ACC112 (cell line): ENCODE results near the gene ELK4.

ENCODE experiments used
- H2AFZ ChIP-seq: fragments of 200-600 bp; sonication (generic); one replicate; pipeline ENCODE4 v1.6.0; 2017; ENCODE audit warnings: antibody characterized with exemption, low read length; ENCODE audit not compliant: unreplicated experiment
- H3K27ac ChIP-seq: fragments of 200-600 bp; sonication (generic); 2 replicates; pipeline ENCODE4 v1.5.1; 2014; ENCODE audit warnings: low read depth, mild to moderate bottlenecking, antibody characterized with exemption, low read length, moderate library complexity
- H3K27me3 ChIP-seq: fragments of 200-600 bp; sonication (generic); 2 replicates; pipeline ENCODE4 v1.6.1; 2014; ENCODE audit warnings: mild to moderate bottlenecking, antibody characterized with exemption, low read length, moderate library complexity, mixed read lengths; ENCODE audit not compliant: insufficient read depth
- H3K36me3 ChIP-seq: fragments of 200-600 bp; sonication (generic); 2 replicates; pipeline ENCODE4 v1.6.1; 2016; ENCODE audit warnings: mild to moderate bottlenecking, antibody characterized with exemption, low read length, moderate library complexity, mixed read lengths; ENCODE audit not compliant: insufficient read depth
- H3K4me1 ChIP-seq: fragments of 200-600 bp; sonication (generic); one replicate; pipeline ENCODE4 v1.6.1; 2016; ENCODE audit warnings: low read length, mixed read lengths; ENCODE audit not compliant: insufficient read depth, unreplicated experiment, control insufficient read depth
- H3K4me3 ChIP-seq: fragments of 200-600 bp; sonication (generic); 2 replicates; pipeline ENCODE4 v1.5.1; 2014; ENCODE audit warnings: mild to moderate bottlenecking, low read depth, low read length
- H3K79me2 ChIP-seq: fragments of 200-600 bp; sonication (generic); one replicate; pipeline ENCODE4 v1.6.0; 2016; ENCODE audit warnings: low read length; ENCODE audit not compliant: control insufficient read depth, unreplicated experiment, insufficient read depth

Gene ELK4

GRCh38 chr1:205572421-205572820, 59.4 kb downstream of the ELK4 start:
- no peak overlapping the region for H3K27ac ChIP-seq
- H3K27me3 ChIP-seq: peaks cover 84% of the 10 kb centered on the region
- H3K36me3 ChIP-seq: no peaks in the 10 kb centered on the region
- H2AFZ ChIP-seq: no peak overlapping the region
- H3K4me1 ChIP-seq: no peaks in the 10 kb centered on the region
- no peaks in the 10 kb centered on the region for H3K79me2 ChIP-seq
- H3K4me3 ChIP-seq: no peak overlapping the region

GRCh38 chr1:205571747-205572146, 60.1 kb downstream of the ELK4 start:
- Histone ChIP-seq H3K36me3 (no peaks in the 10 kb centered on the region), H3K4me1 (no peaks in the 10 kb centered on the region), H2AFZ (no peak overlapping the region), H3K27me3 (peaks cover 84% of the 10 kb centered on the region), H3K4me3 (no peak overlapping the region), H3K79me2 (no peaks in the 10 kb centered on the region), H3K27ac (no peak overlapping the region)

- Histone ChIP-seq H3K4me3 (no peak overlapping the region), H3K27ac (no peak overlapping the region), H2AFZ (no peak overlapping the region), H3K36me3 (no peaks in the 10 kb centered on the region), H3K4me1 (no peaks in the 10 kb centered on the region), H3K27me3 (peaks cover 91% of the 10 kb centered on the region), H3K79me2 (no peaks in the 10 kb centered on the region)
These were observed 60.8 kb downstream of the ELK4 start for GRCh38 chr1:205570796-205571537.

- no peaks in the 10 kb centered on the region for H3K4me1 ChIP-seq
- no peaks in the 10 kb centered on the region for H3K36me3 ChIP-seq
- no peak overlapping the region for H3K4me3 ChIP-seq
- no peak overlapping the region for H2AFZ ChIP-seq
- no peaks in the 10 kb centered on the region for H3K79me2 ChIP-seq
- peaks cover 95% of the 10 kb centered on the region for H3K27me3 ChIP-seq
- H3K27ac ChIP-seq: no peak overlapping the region
These were observed 61.7 kb downstream of the ELK4 start for GRCh38 chr1:205570173-205570501.

GRCh38 chr1:205569411-205570172, 62.2 kb downstream of the ELK4 start:
- no peaks in the 10 kb centered on the region for H3K79me2 ChIP-seq
- H3K27ac ChIP-seq: no peak overlapping the region
- H3K4me1 ChIP-seq: no peaks in the 10 kb centered on the region
- peaks cover 91% of the 10 kb centered on the region for H3K27me3 ChIP-seq
- H3K4me3 ChIP-seq: no peak overlapping the region
- H2AFZ ChIP-seq: no peak overlapping the region
- H3K36me3 ChIP-seq: no peaks in the 10 kb centered on the region

GRCh38 chr1:205568469-205569361, 63.1 kb downstream of the ELK4 start:
- no peak overlapping the region for H3K27ac ChIP-seq
- H3K27me3 ChIP-seq: peaks cover 92% of the 10 kb centered on the region
- H3K4me1 ChIP-seq: no peaks in the 10 kb centered on the region
- no peaks in the 10 kb centered on the region for H3K79me2 ChIP-seq
- 0 out of 2 replicates have a peak overlapping the region, but pooled peaks have one; percentile 25 for H3K4me3 ChIP-seq
- no peak overlapping the region for H2AFZ ChIP-seq
- H3K36me3 ChIP-seq: no peaks in the 10 kb centered on the region

GRCh38 chr1:205568135-205568468, 63.7 kb downstream of the ELK4 start:
- peaks cover 90% of the 10 kb centered on the region for H3K27me3 ChIP-seq
- H3K4me3 ChIP-seq: no peak overlapping the region
- H2AFZ ChIP-seq: no peak overlapping the region
- no peaks in the 10 kb centered on the region for H3K36me3 ChIP-seq
- no peak overlapping the region for H3K27ac ChIP-seq
- no peaks in the 10 kb centered on the region for H3K4me1 ChIP-seq
- no peaks in the 10 kb centered on the region for H3K79me2 ChIP-seq

GRCh38 chr1:205567716-205568115, 64.1 kb downstream of the ELK4 start:
- H3K36me3 ChIP-seq: no peaks in the 10 kb centered on the region
- H2AFZ ChIP-seq: no peak overlapping the region
- no peak overlapping the region for H3K27ac ChIP-seq
- no peak overlapping the region for H3K4me3 ChIP-seq
- no peaks in the 10 kb centered on the region for H3K4me1 ChIP-seq
- H3K79me2 ChIP-seq: no peaks in the 10 kb centered on the region
- H3K27me3 ChIP-seq: peaks cover 90% of the 10 kb centered on the region

GRCh38 chr1:205565799-205566198, 66.0 kb downstream of the ELK4 start:
- no peaks in the 10 kb centered on the region for H3K79me2 ChIP-seq
- peaks cover 90% of the 10 kb centered on the region for H3K27me3 ChIP-seq
- H3K36me3 ChIP-seq: no peaks in the 10 kb centered on the region
- no peak overlapping the region for H2AFZ ChIP-seq
- no peak overlapping the region for H3K4me3 ChIP-seq
- no peaks in the 10 kb centered on the region for H3K4me1 ChIP-seq
- H3K27ac ChIP-seq: no peak overlapping the region

- Histone ChIP-seq H3K27ac (no peak overlapping the region), H3K4me1 (no peaks in the 10 kb centered on the region), H3K79me2 (no peaks in the 10 kb centered on the region), H3K4me3 (no peak overlapping the region), H3K27me3 (peaks cover 91% of the 10 kb centered on the region), H2AFZ (no peak overlapping the region), H3K36me3 (no peaks in the 10 kb centered on the region)
These were observed 67.8 kb downstream of the ELK4 start for GRCh38 chr1:205563927-205564441.
